IgD-negative memory B cell (primary cell): ENCODE results near the gene DNMT3A. TPM values are rescaled to one million over a fixed set of nuclear protein-coding genes. Genes with fewer than 3 reads are reported as not detected.
"Not testable (repeated sequence)": the region's sequence is repeated elsewhere in the genome, so short reads cannot be mapped to it uniquely, and the experiment has no call there.

ENCODE experiments used
- H3K27ac Mint-ChIP-seq, 3 donors: one replicate each; pipeline ENCODE4 v1.8.0; 2020 to 2022; ENCODE audit warnings: mild to moderate bottlenecking in 3 of 3, mixed read lengths in 3 of 3, moderate library complexity in 1 of 3
- H3K27me3 Mint-ChIP-seq: one replicate; pipeline ENCODE4 v1.8.0; 2021; ENCODE audit warnings: mixed read lengths
- H3K36me3 Mint-ChIP-seq: one replicate; pipeline ENCODE4 v1.8.0; 2020; ENCODE audit warnings: mild to moderate bottlenecking, mixed read lengths
- H3K4me1 Mint-ChIP-seq, 3 donors: one replicate each; pipeline ENCODE4 v1.8.0; 2020 to 2022; ENCODE audit warnings: mixed read lengths in 3 of 3, mild to moderate bottlenecking in 1 of 3
- H3K4me3 Mint-ChIP-seq, 4 donors: one replicate each; pipeline ENCODE4 v1.8.0; 2020 to 2022; ENCODE audit warnings: mild to moderate bottlenecking in 4 of 4, mixed read lengths in 4 of 4, moderate library complexity in 3 of 4
- H3K9me3 Mint-ChIP-seq, 3 donors: one replicate each; pipeline ENCODE4 v1.8.0; 2020 to 2021; ENCODE audit warnings: mixed read lengths in 3 of 3, mild to moderate bottlenecking in 1 of 3
- polyA plus RNA-seq: library from polyadenylated mRNA; unstranded; fragments of 300-500 nt; fragmentation: Illumina TruSeq; gene quantifications from one replicate; pipeline ENCODE4 v1.2.3, GENCODE V29; 2021

The DNMT3A gene
- polyA plus RNA-seq, 1 donor from 2014 or later: 4.9 TPM

DNA sequence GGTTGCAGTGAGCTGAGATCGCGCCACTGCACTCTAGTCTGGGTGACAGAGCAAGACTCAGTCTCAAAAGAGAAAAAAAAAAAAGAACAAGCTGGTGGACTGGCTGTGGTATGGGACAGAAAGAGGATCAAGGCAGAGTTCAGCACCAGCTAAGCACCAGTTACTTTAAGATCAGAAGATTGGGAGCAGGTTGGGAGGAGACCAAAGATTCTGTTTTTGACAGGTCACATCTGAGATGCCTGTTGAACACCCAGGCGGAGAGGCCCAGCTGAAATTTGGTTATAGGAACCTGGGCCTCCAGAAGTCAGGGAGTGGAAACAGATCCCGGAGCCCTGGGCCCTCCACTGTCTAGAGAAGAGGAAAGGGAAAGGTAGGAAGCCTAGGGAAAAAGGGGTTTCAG, 120.1 kb downstream of the DNMT3A start:
- Mint-ChIP-seq H3K4me1 (peaks cover 0 to 12% (median 10%) of the 10 kb centered on the region in 3 donors), H3K9me3 (no peaks in the 10 kb centered on the region), H3K27ac (peak overlapping the region in 1 of 3 donors; percentile 8), H3K4me3 (no peak overlapping the region), H3K36me3 (peaks cover 2% of the 10 kb centered on the region), H3K27me3 (peaks cover 4% of the 10 kb centered on the region)

DNA sequence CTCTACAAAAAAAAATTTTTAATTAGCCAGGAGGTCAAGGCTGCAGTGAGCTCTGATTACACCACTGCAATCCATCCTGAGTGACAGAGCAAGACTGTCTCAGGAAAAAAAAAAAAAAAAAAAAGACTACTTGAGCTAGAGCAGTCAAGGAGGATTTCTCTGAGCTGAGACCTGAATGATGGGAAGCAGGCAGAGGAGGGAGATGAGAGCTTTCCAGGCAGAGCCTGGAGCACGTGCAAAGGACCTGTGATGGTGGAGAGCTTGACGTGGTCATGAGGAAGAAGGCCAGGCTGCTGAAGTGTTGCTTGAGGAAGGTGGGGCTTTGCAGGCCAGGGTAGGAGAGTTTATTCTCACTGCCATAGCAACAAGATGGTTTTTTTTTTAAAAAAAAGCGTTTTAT, 121.4 kb downstream of the DNMT3A start:
- Mint-ChIP-seq H3K4me3 (no peak overlapping the region), H3K36me3 (peaks cover 2% of the 10 kb centered on the region), H3K9me3 (no peaks in the 10 kb centered on the region), H3K27ac (no peak overlapping the region), H3K27me3 (peaks cover 4% of the 10 kb centered on the region), H3K4me1 (peaks cover 4 to 16% (median 4%) of the 10 kb centered on the region in 3 donors)

- H3K27ac Mint-ChIP-seq: no peak overlapping the region
- H3K4me3 Mint-ChIP-seq: no peak overlapping the region
- peaks cover 4% of the 10 kb centered on the region for H3K27me3 Mint-ChIP-seq
- peaks cover 2% of the 10 kb centered on the region for H3K36me3 Mint-ChIP-seq
- no peaks in the 10 kb centered on the region for H3K9me3 Mint-ChIP-seq
- peaks cover 5 to 16% (median 7%) of the 10 kb centered on the region in 3 donors for H3K4me1 Mint-ChIP-seq
These were observed 122.1 kb downstream of the DNMT3A start for GRCh38 chr2:25219621-25220020.

DNA sequence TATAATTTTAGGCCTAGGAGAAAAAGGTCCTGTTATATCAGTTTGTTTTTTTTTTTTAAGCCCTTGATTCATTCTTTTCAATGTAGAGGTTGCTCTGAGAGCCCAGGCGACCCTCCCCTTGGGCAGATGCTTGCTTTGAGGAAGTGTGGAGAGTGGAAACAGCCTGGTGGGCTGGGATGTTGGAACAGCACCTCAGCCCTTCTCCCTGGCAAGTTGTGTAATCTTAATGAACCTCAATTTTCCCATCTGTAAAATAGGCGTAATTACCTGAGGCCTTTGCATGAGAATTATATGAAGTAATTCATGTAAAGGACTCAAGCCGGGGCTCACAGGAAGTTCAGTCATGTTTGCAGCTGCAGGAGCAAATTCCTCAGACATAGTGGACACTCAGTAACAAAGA, 123.6 kb downstream of the DNMT3A start:
- Mint-ChIP-seq H3K4me3 (peak overlapping the region in 2 of 4 donors; percentile 63 to 68), H3K36me3 (peaks cover 2% of the 10 kb centered on the region), H3K27me3 (peaks cover 4% of the 10 kb centered on the region), H3K4me1 (peaks cover 4 to 16% (median 5%) of the 10 kb centered on the region in 3 donors), H3K27ac (peak overlapping the region in 1 of 3 donors; percentile 86), H3K9me3 (no peaks in the 10 kb centered on the region)

DNA sequence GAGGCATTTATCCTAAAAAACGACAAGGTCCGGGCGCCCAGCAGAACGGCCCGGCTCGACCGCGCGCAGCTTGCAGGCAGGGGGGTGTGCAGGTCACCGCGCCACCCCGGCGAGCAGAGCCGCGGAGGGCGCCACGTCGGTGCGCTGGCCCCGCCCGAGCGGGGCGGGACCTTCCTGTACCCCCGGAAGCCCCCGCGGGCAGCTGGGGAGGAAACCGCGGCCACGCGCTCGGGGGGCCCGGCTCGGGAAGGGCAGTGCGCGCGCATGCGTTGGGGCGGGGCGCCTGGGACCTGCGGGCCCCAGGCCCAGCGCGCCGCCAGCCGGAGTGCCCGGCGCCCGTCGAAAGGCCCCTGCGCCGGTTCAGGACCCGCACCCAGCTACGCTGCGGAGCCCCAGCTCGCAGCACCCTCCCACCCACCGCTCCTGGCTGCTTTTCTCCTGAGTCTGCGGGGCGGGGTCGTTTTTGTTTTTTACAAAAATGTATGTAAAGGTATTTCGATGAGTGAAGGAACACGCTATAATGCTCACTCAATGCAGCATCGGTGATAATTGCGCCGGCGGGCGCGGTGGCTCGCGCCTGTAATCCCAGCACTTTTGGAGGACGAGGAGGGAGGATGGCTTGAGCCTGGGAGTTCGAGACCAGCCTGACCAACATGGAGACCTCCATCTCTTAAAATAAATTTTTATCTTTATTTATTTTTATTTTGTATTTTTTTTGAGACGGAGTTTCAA, 125.6 kb downstream of the DNMT3A start:
- peak overlapping the region; percentile 75 to 86 (median 85) for H3K27ac Mint-ChIP-seq
- H3K27me3 Mint-ChIP-seq: peaks cover 4% of the 10 kb centered on the region
- H3K9me3 Mint-ChIP-seq: no peaks in the 10 kb centered on the region
- H3K4me3 Mint-ChIP-seq: peak overlapping the region; percentile 76 to 92 (median 84)
- H3K4me1 Mint-ChIP-seq: peaks cover 7 to 20% (median 9%) of the 10 kb centered on the region in 3 donors
- H3K36me3 Mint-ChIP-seq: no peaks in the 10 kb centered on the region

DNA sequence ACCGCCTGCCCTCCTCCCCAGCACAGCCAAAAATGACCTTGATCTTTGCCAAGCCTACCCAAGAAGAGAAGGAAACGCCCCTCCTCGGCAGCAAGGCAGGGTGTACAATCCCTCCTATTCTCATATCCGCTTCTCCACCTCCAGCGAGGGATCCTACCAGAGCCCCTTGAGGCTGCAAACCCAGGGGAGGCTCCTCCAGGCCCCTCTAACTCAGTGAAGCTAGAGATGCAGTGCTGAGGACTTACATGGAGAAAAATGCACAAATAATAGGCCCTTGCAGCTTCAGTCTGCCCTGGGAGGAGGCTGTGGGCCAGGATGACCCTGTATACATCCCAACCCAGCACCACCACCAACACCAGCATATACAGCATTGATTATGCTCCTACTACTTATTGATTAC, 126.5 kb downstream of the DNMT3A start:
- Mint-ChIP-seq H3K4me3 (peak overlapping the region; percentile 73 to 92 (median 78)), H3K9me3 (no peaks in the 10 kb centered on the region), H3K4me1 (peaks cover 9 to 25% (median 9%) of the 10 kb centered on the region in 3 donors), H3K27me3 (peaks cover 3% of the 10 kb centered on the region), H3K36me3 (no peaks in the 10 kb centered on the region), H3K27ac (peak overlapping the region; percentile 75 to 86 (median 85))

- Mint-ChIP-seq H3K9me3 (no peaks in the 10 kb centered on the region), H3K4me3 (no peak overlapping the region), H3K27me3 (no peaks in the 10 kb centered on the region), H3K4me1 (peaks cover 14 to 23% (median 22%) of the 10 kb centered on the region in 3 donors), H3K36me3 (no peaks in the 10 kb centered on the region), H3K27ac (peak overlapping the region in 1 of 3 donors; percentile 95)
These were observed 128.5 kb downstream of the DNMT3A start for GRCh38 chr2:25213229-25213628.

DNA sequence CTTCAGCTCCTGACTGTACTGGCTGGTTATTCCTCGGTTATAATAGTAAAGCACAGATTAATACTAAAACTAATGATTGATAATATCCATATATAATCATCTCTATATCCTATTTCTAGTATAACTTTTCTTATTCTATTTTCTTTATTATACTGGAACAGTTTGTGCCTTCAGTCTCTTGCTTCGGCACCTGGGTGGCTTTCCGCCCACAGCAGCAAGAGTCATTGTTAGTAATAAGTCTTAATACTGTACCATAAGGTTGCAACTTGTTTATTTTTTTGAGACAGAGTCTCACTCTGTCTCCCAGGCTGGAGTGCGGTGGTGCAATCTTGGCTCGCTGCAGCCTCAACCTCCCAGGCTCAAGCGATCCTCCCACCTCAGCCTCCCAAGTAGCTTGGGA, 130.8 kb downstream of the DNMT3A start:
- not testable (repeated sequence) for H3K27me3 Mint-ChIP-seq, H3K9me3 Mint-ChIP-seq, H3K36me3 Mint-ChIP-seq
- peaks cover 21 to 35% (median 34%) of the 10 kb centered on the region in 3 donors for H3K4me1 Mint-ChIP-seq
- peak overlapping the region; percentile 91 to 95 (median 93) for H3K27ac Mint-ChIP-seq
- H3K4me3 Mint-ChIP-seq: peak overlapping the region in 2 of 4 donors; percentile 24 to 77

- Mint-ChIP-seq H3K4me3 (peak overlapping the region in 1 of 4 donors; percentile 37), H3K36me3 (no peaks in the 10 kb centered on the region), H3K9me3 (no peaks in the 10 kb centered on the region), H3K27ac (peak overlapping the region; percentile 61 to 92 (median 62)), H3K4me1 (peaks cover 18 to 38% (median 33%) of the 10 kb centered on the region in 3 donors), H3K27me3 (no peaks in the 10 kb centered on the region)
These were observed 134.6 kb downstream of the DNMT3A start for GRCh38 chr2:25207078-25207545.

GRCh38 chr2:25204190-25204838, 137.4 kb downstream of the DNMT3A start:
- peaks cover 16 to 25% (median 20%) of the 10 kb centered on the region in 3 donors for H3K4me1 Mint-ChIP-seq
- H3K9me3 Mint-ChIP-seq: no peaks in the 10 kb centered on the region
- no peaks in the 10 kb centered on the region for H3K36me3 Mint-ChIP-seq
- no peak overlapping the region for H3K27ac Mint-ChIP-seq
- no peaks in the 10 kb centered on the region for H3K27me3 Mint-ChIP-seq
- peak overlapping the region; percentile 38 to 68 (median 44) for H3K4me3 Mint-ChIP-seq

DNA sequence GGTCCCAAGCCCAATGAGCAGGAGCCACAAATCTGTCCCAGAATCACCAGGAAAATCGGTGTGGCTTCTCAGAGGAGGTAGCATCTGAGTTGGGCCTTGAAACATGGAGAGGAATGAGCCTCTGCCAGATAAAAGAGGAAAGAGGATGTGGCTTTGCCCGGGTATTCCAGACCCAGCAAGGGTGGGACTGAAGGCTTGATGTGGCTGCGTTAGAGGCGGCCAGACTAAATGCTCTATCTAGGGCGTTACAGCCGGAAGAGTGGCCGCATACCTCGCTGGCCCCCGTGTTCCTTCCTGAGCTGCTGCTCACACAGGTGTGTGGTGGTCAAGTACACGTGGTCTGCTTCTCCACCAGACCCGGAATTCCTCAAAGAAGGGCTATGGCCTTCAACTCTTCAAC, 139.4 kb downstream of the DNMT3A start:
- Mint-ChIP-seq H3K36me3 (no peaks in the 10 kb centered on the region), H3K4me1 (peaks cover 7 to 17% (median 13%) of the 10 kb centered on the region in 3 donors), H3K4me3 (peak overlapping the region in 2 of 4 donors; percentile 52 to 78), H3K9me3 (no peaks in the 10 kb centered on the region), H3K27ac (peak overlapping the region in 1 of 3 donors; percentile 60), H3K27me3 (peaks cover 4% of the 10 kb centered on the region)

DNA sequence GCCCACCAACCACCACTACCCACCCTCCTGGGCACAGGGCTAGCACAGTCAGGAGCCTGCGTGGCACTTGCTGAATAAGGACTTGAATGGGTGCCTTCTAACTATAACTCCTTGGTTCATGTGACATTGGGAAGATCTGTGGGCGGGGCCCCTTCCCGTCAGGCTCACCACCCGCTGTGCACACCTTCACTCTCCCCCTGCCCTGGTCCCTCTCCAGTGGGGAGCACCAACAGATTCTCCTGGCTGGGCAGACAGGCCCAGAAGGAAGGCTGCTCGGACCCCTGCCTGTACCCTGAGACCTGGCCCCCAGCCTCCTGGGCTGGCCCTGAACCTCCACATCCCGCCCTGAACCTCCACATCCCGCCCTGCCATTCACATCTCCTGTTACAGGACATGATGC, 139.9 kb downstream of the DNMT3A start:
- H3K27me3 Mint-ChIP-seq: peaks cover 4% of the 10 kb centered on the region
- no peaks in the 10 kb centered on the region for H3K36me3 Mint-ChIP-seq
- H3K4me3 Mint-ChIP-seq: no peak overlapping the region
- peaks cover 3 to 13% (median 8%) of the 10 kb centered on the region in 3 donors for H3K4me1 Mint-ChIP-seq
- peak overlapping the region in 1 of 3 donors; percentile 60 for H3K27ac Mint-ChIP-seq
- no peaks in the 10 kb centered on the region for H3K9me3 Mint-ChIP-seq

DNA sequence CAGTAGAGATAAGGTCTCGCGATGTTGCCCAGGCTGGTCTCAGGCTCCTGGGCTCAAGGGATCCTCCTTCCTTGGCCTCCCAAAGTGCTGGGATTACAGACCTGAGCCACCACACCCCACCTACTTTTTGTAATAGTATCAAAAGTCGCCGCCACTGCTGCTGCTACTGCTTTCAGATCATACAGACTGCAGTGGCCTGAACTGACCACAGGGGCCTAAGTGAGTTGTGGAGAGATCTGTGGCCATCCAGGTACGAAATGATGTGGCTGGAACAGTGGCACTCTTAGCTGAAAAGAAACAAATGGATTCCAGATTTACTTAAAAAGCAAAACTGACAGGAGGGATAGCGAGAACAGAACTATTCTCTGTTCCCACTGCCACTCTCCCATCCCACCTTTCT, 140.5 kb downstream of the DNMT3A start:
- Mint-ChIP-seq H3K27me3 (peaks cover 4% of the 10 kb centered on the region), H3K27ac (no peak overlapping the region), H3K4me3 (peak overlapping the region in 2 of 4 donors; percentile 17 to 43), H3K4me1 (peaks cover 5 to 13% (median 10%) of the 10 kb centered on the region in 3 donors), H3K9me3 (no peaks in the 10 kb centered on the region), H3K36me3 (no peaks in the 10 kb centered on the region)

DNA sequence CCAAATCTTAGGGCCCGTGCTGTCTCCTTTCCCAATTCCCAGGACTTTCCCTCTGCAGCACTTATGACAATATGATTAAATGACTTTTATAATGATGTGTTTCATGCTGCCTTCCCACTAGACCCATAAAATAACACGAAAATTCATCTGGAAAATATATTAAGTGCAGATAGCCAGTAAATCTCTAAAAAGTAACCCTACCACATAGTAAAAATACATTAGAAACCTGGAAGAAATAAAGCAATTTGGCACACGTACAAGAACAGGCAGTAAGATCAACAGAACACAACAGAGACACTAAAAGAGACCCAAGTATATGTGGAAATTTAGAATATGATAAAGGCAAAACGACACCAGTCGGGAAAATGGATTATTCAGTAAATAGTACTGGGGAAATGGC, 143.1 kb downstream of the DNMT3A start:
- Mint-ChIP-seq H3K27me3 (peaks cover 4% of the 10 kb centered on the region), H3K36me3 (no peaks in the 10 kb centered on the region), H3K9me3 (no peaks in the 10 kb centered on the region), H3K27ac (no peak overlapping the region), H3K4me1 (peaks cover 3 to 9% (median 6%) of the 10 kb centered on the region in 3 donors), H3K4me3 (no peak overlapping the region)

GRCh38 chr2:25198209-25198525, 143.6 kb downstream of the DNMT3A start:
- peaks cover 4% of the 10 kb centered on the region for H3K27me3 Mint-ChIP-seq
- H3K4me3 Mint-ChIP-seq: no peak overlapping the region

More at GRCh38 chr2:25198209-25198525, 143.6 kb downstream of the DNMT3A start:
- Mint-ChIP-seq H3K9me3 (no peaks in the 10 kb centered on the region), H3K4me1 (peaks cover 3 to 9% (median 6%) of the 10 kb centered on the region in 3 donors), H3K27ac (no peak overlapping the region), H3K36me3 (no peaks in the 10 kb centered on the region)
